Omental fat pad (tissue), 4 donors: Measurements from ENCODE around the gene PLCG1. TPM values are rescaled to one million over a fixed set of nuclear protein-coding genes. Genes with fewer than 3 reads are reported as not detected.

ENCODE experiments used
- ATAC-seq: fragments of 150-250 bp; one replicate; pipeline ENCODE4 v1.9.1; 2016; ENCODE audit warnings: mild to moderate bottlenecking, moderate library complexity; ENCODE audit not compliant: low FRiP score
- DNase-seq: peaks from one replicate; pipeline ENCODE4 v3.0.0-alpha.2; 2019; ENCODE audit warnings: low spot score
- CTCF ChIP-seq, 3 donors: fragments of 450-650 bp; IDR thresholded peaks; one replicate each; pipeline ENCODE4 v1.5.1; 2016 to 2017; ENCODE audit warnings: antibody characterized with exemption in 3 of 3, mild to moderate bottlenecking in 3 of 3, moderate library complexity in 2 of 3
- total RNA-seq, 4 donors: library from RNA; depleted of rRNA; stranded (reverse); fragments of >200 nt; gene quantifications; one replicate each; pipeline ENCODE4 v1.1.0, GENCODE V29; 2016

Gene PLCG1
- total RNA-seq: 100 to 1,000 TPM in 1 of 4 donors, 10 to 100 TPM in 3; 43.9 to 189 (median 63.1) TPM

- no peak for TF ChIP-seq CTCF (IDR thresholded peaks at IDR 0.05)
- DNase-seq: peak; percentile 77
- ATAC-seq: peak; percentile 79
Measured at GRCh38 chr20:41136680-41137613, at the start of gene PLCG1. TSS of gene PLCG1 (plus strand) at chr20:41137543. CDS start at chr20:41137642, 99 bp downstream.

- no peak for TF ChIP-seq CTCF (IDR thresholded peaks at IDR 0.05)
- ATAC-seq: no peak
- DNase-seq: no peak
Measured at GRCh38 chr20:41087777-41088176, 49.6 kb upstream of the PLCG1 start.

- DNase-seq (no peak), ATAC-seq (no peak)
- no peak for TF ChIP-seq CTCF (IDR thresholded peaks at IDR 0.05)
Measured at GRCh38 chr20:41089555-41089954, 47.8 kb upstream of the PLCG1 start.

GRCh38 chr20:41091927-41092326 lies 45.4 kb upstream of the PLCG1 start:
- DNase-seq: no peak
- TF ChIP-seq CTCF (IDR thresholded peaks at IDR 0.05): no peak
- no peak for ATAC-seq

GRCh38 chr20:41094353-41095055 lies 42.8 kb upstream of the PLCG1 start:
- DNase-seq: no peak
- no peak for TF ChIP-seq CTCF (IDR thresholded peaks at IDR 0.05)

GRCh38 chr20:41095110-41095969 lies 42.0 kb upstream of the PLCG1 start:
- ATAC-seq: no peak
- no peak for TF ChIP-seq CTCF (IDR thresholded peaks at IDR 0.05)
- no peak for DNase-seq

More at GRCh38 chr20:41094353-41095055, 42.8 kb upstream of the PLCG1 start:
- peak; percentile 62 for ATAC-seq
